ENCODE results near the gene CAP2. TPM values are rescaled to one million over a fixed set of nuclear protein-coding genes. Genes with fewer than 3 reads are reported as not detected.

The CAP2 gene
- total RNA-seq, 4 donors from 2014 or later = 1.4 to 2.9 (median 2.2) TPM

- no peaks in the 10 kb centered on the region for H3K36me3 ChIP-seq
- H3K27ac ChIP-seq = no peak overlapping the region
- WGBS = 72% methylated on average over 1 of the region's 1 CpG
- no peaks in the 10 kb centered on the region for H3K4me1 ChIP-seq
- H3K4me3 ChIP-seq = no peak overlapping the region
- no peak for DNase-seq (ENCODE audit: low spot score in 2 of 2)
- no peak for TF ChIP-seq EP300 (IDR thresholded peaks at IDR 0.05)
- H3K9me3 ChIP-seq = no peaks in the 10 kb centered on the region
- no peaks in the 10 kb centered on the region for H3K27me3 ChIP-seq
These were observed 197.9 kb downstream of the CAP2 start for GRCh38 chr6:17591287-17591686.

DNA sequence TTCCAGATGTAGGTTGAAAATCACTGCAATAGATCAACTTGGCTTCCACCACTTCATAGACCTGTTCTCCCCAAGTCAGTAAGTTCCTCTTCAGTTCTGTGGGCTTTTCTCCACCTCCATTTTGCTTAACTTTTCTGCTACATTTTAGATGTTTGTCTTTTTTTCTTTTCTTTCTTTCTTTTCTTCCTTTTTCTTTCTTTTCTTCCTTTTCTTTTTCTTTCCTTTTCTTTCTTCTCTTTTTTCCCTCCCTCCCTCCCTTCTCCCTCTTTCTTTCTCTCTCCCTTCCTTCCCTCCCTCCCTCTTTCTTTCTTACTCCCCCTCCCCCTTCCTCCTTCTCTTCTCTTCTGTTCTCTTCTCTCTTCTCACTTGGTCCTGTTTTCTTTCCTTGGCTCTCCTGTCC lies 199.9 kb downstream of the CAP2 start:
- Histone ChIP-seq H3K9me3 (no peaks in the 10 kb centered on the region), H3K4me3 (no peak overlapping the region), H3K4me1 (no peaks in the 10 kb centered on the region), H3K27me3 (no peaks in the 10 kb centered on the region), H3K27ac (no peak overlapping the region), H3K36me3 (no peaks in the 10 kb centered on the region)
- TF ChIP-seq POLR2A (IDR thresholded peaks at IDR 0.05) (no peak), EP300 (IDR thresholded peaks at IDR 0.05) (no peak), POLR2AphosphoS5 (IDR thresholded peaks at IDR 0.05) (no peak), CTCF (IDR thresholded peaks at IDR 0.05) (no peak)
- no peak for DNase-seq (ENCODE audit: low spot score in 2 of 2)

DNA sequence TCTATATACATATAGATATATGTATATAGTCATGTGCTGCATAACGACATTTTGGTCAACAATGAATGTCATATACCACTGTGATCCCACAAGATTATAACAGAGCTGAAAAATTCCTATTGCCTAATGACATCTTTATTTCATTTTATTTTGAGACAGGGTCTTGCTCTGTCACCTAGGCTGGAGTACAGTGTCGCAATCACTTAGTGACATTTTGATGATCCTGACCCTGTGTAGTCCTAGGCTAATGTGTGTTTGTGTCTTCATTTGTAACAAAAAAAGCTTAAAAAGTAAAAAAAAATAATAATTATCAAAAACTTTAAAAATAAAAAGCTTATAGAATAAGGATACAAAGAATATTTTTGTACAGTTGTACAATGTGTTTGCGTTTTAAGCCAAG lies 202.7 kb downstream of the CAP2 start:
- no peak for DNase-seq (ENCODE audit: low spot score in 2 of 2)
- H3K9me3 ChIP-seq = no peaks in the 10 kb centered on the region
- no peak overlapping the region for H3K27ac ChIP-seq
- TF ChIP-seq CTCF (IDR thresholded peaks at IDR 0.05) (no peak), POLR2AphosphoS5 (IDR thresholded peaks at IDR 0.05) (no peak), EP300 (IDR thresholded peaks at IDR 0.05) (no peak), POLR2A (IDR thresholded peaks at IDR 0.05) (no peak)
- no peaks in the 10 kb centered on the region for H3K27me3 ChIP-seq
- no peaks in the 10 kb centered on the region for H3K36me3 ChIP-seq
- 94% methylated on average over 3 of the region's 3 CpGs for WGBS
- H3K4me1 ChIP-seq = peaks cover 7% of the 10 kb centered on the region
- H3K4me3 ChIP-seq = no peak overlapping the region

- no peaks in the 10 kb centered on the region for H3K27me3 ChIP-seq
- peak; percentile 96 to 97 for DNase-seq (ENCODE audit: low spot score in 2 of 2)
- H3K9me3 ChIP-seq = no peaks in the 10 kb centered on the region
- peak; percentile 36 to 58 for TF ChIP-seq CTCF (IDR thresholded peaks at IDR 0.05)
- TF ChIP-seq POLR2AphosphoS5 (IDR thresholded peaks at IDR 0.05) = peak in 2 of 3 donors; percentile 15 to 83
- TF ChIP-seq EP300 (IDR thresholded peaks at IDR 0.05) = no peak
- TF ChIP-seq POLR2A (IDR thresholded peaks at IDR 0.05) = peak in 1 of 2 donors; percentile 34
- H3K27ac ChIP-seq = peak within 1 kb of the TSS; percentile 94
- peak within 1 kb of the TSS; percentile 80 for H3K4me3 ChIP-seq
- H3K4me1 ChIP-seq = peaks cover 25% of the 10 kb centered on the region
- H3K36me3 ChIP-seq = peaks cover 14% of the 10 kb centered on the region
- WGBS = 27% methylated on average over 8 of the region's 42 CpGs
These were observed 206.6 kb downstream of the CAP2 start, which contains the start of gene FAM8A1 for GRCh38 chr6:17599877-17600526. FAM8A1 (plus strand) TSS chr6:17600302; CDS start chr6:17600410, 108 bp downstream.

DNA sequence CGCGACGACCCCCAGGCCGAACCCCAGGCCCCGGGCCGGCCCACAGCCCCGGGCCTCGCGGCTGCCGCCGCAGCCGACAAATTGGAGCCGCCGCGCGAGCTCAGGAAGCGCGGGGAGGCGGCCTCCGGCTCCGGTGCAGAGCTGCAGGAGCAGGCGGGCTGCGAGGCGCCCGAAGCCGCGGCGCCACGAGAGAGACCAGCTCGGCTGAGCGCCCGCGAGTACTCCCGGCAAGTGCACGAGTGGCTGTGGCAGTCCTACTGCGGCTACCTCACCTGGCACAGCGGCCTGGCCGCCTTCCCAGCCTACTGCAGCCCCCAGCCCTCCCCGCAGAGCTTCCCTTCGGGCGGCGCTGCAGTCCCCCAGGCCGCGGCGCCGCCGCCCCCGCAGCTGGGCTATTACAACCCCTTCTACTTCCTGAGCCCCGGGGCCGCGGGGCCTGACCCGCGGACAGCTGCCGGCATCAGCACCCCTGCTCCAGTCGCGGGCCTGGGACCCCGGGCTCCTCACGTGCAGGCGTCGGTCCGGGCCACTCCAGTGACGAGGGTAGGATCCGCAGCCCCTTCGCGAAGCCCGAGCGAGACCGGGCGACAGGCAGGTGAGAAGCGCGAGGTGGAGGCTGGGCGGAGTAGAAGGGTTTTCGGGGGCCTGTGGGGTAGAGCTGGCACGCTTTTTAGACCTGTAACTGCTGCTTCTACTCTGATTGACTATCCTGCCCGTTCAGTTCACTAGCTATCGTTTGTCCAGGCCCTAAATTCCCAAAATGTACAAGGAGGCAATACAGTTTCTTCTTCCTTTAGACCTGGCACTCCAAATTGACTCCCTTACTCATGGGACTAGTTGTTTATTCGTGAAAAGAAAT lies 207.4 kb downstream of the CAP2 start:
- peaks cover 16% of the 10 kb centered on the region for H3K36me3 ChIP-seq
- H3K27ac ChIP-seq = peak overlapping the region; percentile 94
- no peaks in the 10 kb centered on the region for H3K27me3 ChIP-seq
- peak overlapping the region; percentile 80 for H3K4me3 ChIP-seq
- DNase-seq (ENCODE audit: low spot score in 2 of 2) = peak; percentile 75 to 83
- H3K4me1 ChIP-seq = peaks cover 25% of the 10 kb centered on the region
- WGBS = 4% methylated on average over 21 of the region's 77 CpGs
- no peaks in the 10 kb centered on the region for H3K9me3 ChIP-seq
- no peak for TF ChIP-seq EP300 (IDR thresholded peaks at IDR 0.05)
- TF ChIP-seq POLR2AphosphoS5 (IDR thresholded peaks at IDR 0.05) = no peak
- no peak for TF ChIP-seq CTCF (IDR thresholded peaks at IDR 0.05)
- TF ChIP-seq POLR2A (IDR thresholded peaks at IDR 0.05) = peak in 1 of 2 donors; percentile 2

All from suprapubic skin (tissue), 4 donors.